Liver (tissue), 3 donors: ENCODE measurements around the gene PIGN.

Experiments used
- JUND ChIP-seq, 2 donors: IDR thresholded peaks; 2 replicates each; pipeline ENCODE4 v1.6.1; 2016; ENCODE audit warnings: antibody characterized with exemption in 2 of 2
- REST ChIP-seq: IDR thresholded peaks from 2 replicates; pipeline ENCODE4 v1.6.1; 2016; ENCODE audit warnings: antibody characterized with exemption, mild to moderate bottlenecking
- SP1 ChIP-seq: IDR thresholded peaks from 2 replicates; pipeline ENCODE4 v1.6.1; 2018; ENCODE audit warnings: antibody characterized with exemption, mild to moderate bottlenecking
- YY1 ChIP-seq: IDR thresholded peaks from 2 replicates; pipeline ENCODE4 v1.6.1; 2016; ENCODE audit warnings: antibody characterized with exemption, mild to moderate bottlenecking
- TF ChIP-seq, protein P1 (sequence below): fragments of 150-350 bp; IDR thresholded peaks from 2 replicates; pipeline ENCODE4 v1.5.1; 2017; ENCODE audit warnings: improper control_type of control experiment, low read depth, low read length; ENCODE audit not compliant: missing input control
- donor health status: healthy.
- donor health status: healthy.

- TF ChIP-seq, protein P1, sequence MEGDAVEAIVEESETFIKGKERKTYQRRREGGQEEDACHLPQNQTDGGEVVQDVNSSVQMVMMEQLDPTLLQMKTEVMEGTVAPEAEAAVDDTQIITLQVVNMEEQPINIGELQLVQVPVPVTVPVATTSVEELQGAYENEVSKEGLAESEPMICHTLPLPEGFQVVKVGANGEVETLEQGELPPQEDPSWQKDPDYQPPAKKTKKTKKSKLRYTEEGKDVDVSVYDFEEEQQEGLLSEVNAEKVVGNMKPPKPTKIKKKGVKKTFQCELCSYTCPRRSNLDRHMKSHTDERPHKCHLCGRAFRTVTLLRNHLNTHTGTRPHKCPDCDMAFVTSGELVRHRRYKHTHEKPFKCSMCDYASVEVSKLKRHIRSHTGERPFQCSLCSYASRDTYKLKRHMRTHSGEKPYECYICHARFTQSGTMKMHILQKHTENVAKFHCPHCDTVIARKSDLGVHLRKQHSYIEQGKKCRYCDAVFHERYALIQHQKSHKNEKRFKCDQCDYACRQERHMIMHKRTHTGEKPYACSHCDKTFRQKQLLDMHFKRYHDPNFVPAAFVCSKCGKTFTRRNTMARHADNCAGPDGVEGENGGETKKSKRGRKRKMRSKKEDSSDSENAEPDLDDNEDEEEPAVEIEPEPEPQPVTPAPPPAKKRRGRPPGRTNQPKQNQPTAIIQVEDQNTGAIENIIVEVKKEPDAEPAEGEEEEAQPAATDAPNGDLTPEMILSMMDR = no peak
- TF ChIP-seq SP1 = no peak
- TF ChIP-seq YY1 = no peak
- TF ChIP-seq REST = no peak
- no peak for TF ChIP-seq JUND (IDR thresholded peaks at IDR 0.05)
These were observed 60.1 kb downstream of the PIGN start for GRCh38 chr18:62126737-62127136.
